OCI-LY7 (cell line): ENCODE results near the gene ADO.

Experiments used
- EZH2phosphoT487 ChIP-seq: fragments of 200-600 bp; sonication (generic); IDR thresholded peaks from 2 replicates; pipeline ENCODE4 v1.6.1; 2018; ENCODE audit warnings: low read depth, borderline replicate concordance, mild to moderate bottlenecking, mixed run types, antibody characterized with exemption, low read length, moderate library complexity, mixed read lengths
- TF ChIP-seq, protein P1 (sequence below): fragments of 200-600 bp; sonication (generic); conservative IDR thresholded peaks from 2 replicates; pipeline ENCODE4 v1.5.1; 2014; ENCODE audit warnings: mild to moderate bottlenecking, antibody characterized with exemption, low read length, moderate library complexity, mixed read lengths

DNA sequence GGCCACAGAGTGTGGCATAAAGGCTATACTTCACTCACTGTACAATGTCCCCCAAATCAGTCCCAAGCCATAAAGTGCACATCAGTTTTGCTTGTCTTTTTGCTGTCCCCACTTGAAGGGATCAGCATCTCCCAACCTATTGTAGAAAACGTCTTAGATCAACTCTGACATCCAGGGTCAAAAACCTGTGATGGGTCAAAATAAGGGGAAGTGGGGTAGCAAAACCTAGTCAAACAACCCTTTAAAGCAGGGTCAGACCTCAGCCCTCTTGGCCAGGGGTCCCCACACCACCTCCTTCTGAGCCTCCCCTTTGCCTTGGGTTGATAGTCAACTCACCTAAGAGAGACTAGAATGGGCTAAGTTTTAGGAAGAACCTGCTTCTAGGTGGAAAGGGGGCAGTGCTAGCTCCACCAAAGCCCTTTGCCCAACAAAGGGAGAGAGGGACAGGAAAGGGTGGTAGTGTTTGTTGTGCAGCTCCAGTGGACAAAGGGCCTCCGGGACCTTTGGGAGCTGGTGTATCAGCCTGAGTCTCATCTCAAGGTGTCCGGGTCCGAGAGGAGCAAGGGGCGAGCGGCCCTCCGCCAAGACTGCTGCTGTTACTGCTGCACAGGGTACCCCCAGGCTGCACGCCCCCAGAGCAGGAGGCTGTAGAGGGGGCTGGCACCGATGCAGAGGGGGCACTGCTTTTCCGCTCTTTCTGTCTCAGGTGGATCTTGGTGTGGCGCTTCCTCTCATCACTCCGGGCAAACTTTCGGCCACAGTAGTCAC lies 8.3 kb downstream of the ADO start:
- TF ChIP-seq, protein P1, sequence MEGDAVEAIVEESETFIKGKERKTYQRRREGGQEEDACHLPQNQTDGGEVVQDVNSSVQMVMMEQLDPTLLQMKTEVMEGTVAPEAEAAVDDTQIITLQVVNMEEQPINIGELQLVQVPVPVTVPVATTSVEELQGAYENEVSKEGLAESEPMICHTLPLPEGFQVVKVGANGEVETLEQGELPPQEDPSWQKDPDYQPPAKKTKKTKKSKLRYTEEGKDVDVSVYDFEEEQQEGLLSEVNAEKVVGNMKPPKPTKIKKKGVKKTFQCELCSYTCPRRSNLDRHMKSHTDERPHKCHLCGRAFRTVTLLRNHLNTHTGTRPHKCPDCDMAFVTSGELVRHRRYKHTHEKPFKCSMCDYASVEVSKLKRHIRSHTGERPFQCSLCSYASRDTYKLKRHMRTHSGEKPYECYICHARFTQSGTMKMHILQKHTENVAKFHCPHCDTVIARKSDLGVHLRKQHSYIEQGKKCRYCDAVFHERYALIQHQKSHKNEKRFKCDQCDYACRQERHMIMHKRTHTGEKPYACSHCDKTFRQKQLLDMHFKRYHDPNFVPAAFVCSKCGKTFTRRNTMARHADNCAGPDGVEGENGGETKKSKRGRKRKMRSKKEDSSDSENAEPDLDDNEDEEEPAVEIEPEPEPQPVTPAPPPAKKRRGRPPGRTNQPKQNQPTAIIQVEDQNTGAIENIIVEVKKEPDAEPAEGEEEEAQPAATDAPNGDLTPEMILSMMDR: no peak
- no peak for TF ChIP-seq EZH2phosphoT487
